ENCODE measurements around the gene OOSP1. TPM values are rescaled to one million over a fixed set of nuclear protein-coding genes. Genes with fewer than 3 reads are reported as not detected.

The OOSP1 gene
- total RNA-seq, 1 donor from 2014 or later: not detected

GRCh38 chr11:59918987-59919589, 19.1 kb upstream of the OOSP1 start:
- no peak overlapping the region for H3K4me3 Mint-ChIP-seq
- DNase-seq: no peak
- H3K9me3 Mint-ChIP-seq: peaks cover 38% of the 10 kb centered on the region

GRCh38 chr11:59923813-59924212, 14.4 kb upstream of the OOSP1 start:
- H3K4me1 Mint-ChIP-seq: no peaks in the 10 kb centered on the region
- ATAC-seq (ENCODE audit: low read depth): no peak
- no peak for DNase-seq
- H3K36me3 Mint-ChIP-seq (ENCODE audit: low read depth): peaks cover 14% of the 10 kb centered on the region
- H3K9me3 Mint-ChIP-seq: peaks cover 63% of the 10 kb centered on the region
- intact Hi-C loops (cut with micrococcal nuclease): no loop called here
- H3K4me3 Mint-ChIP-seq: no peak overlapping the region
- ChIA-PET POLR2A (no interaction called here), CTCF (no interaction called here)
- H3K27ac Mint-ChIP-seq: no peak overlapping the region
- peaks cover 5% of the 10 kb centered on the region for H3K27me3 Mint-ChIP-seq
- TF ChIP-seq CTCF (IDR thresholded peaks at IDR 0.05): no peak

More at GRCh38 chr11:59918987-59919589, 19.1 kb upstream of the OOSP1 start:
- intact Hi-C loops (cut with micrococcal nuclease): no loop called here
- TF ChIP-seq CTCF (IDR thresholded peaks at IDR 0.05): no peak
- Mint-ChIP-seq H3K27ac (no peak overlapping the region), H3K36me3 (ENCODE audit: low read depth) (peaks cover 10% of the 10 kb centered on the region), H3K27me3 (peaks cover 3% of the 10 kb centered on the region), H3K4me1 (no peaks in the 10 kb centered on the region)
- no peak for ATAC-seq (ENCODE audit: low read depth)
- POLR2A ChIA-PET: no interaction called here
- CTCF ChIA-PET: no interaction called here

GRCh38 chr11:59931688-59932087, 6.5 kb upstream of the OOSP1 start:
- peaks cover 6% of the 10 kb centered on the region for H3K27me3 Mint-ChIP-seq
- CTCF ChIA-PET: no interaction called here
- POLR2A ChIA-PET: no interaction called here

GRCh38 chr11:59938718-59939117, 486 bp downstream of the OOSP1 start:
- H3K4me3 Mint-ChIP-seq: no peak overlapping the region
- POLR2A ChIA-PET: no interaction called here
- TF ChIP-seq CTCF (IDR thresholded peaks at IDR 0.05): no peak
- DNase-seq (no peak), ATAC-seq (ENCODE audit: low read depth) (no peak)
- H3K4me1 Mint-ChIP-seq: no peaks in the 10 kb centered on the region
- H3K36me3 Mint-ChIP-seq (ENCODE audit: low read depth): no peaks in the 10 kb centered on the region
- CTCF ChIA-PET: no interaction called here
- intact Hi-C loops (cut with micrococcal nuclease): no loop called here
- H3K9me3 Mint-ChIP-seq: peaks cover 2% of the 10 kb centered on the region
- no peak overlapping the region for H3K27ac Mint-ChIP-seq
- peaks cover 6% of the 10 kb centered on the region for H3K27me3 Mint-ChIP-seq

More at GRCh38 chr11:59931688-59932087, 6.5 kb upstream of the OOSP1 start:
- no peak for ATAC-seq (ENCODE audit: low read depth)
- Mint-ChIP-seq H3K9me3 (peaks cover 30% of the 10 kb centered on the region), H3K36me3 (ENCODE audit: low read depth) (no peaks in the 10 kb centered on the region), H3K4me3 (no peak overlapping the region), H3K4me1 (no peaks in the 10 kb centered on the region), H3K27ac (no peak overlapping the region)
- no peak for TF ChIP-seq CTCF (IDR thresholded peaks at IDR 0.05)
- intact Hi-C loops (cut with micrococcal nuclease): no loop called here
- no peak for DNase-seq

- peaks cover 2% of the 10 kb centered on the region for H3K9me3 Mint-ChIP-seq
- no peak overlapping the region for H3K27ac Mint-ChIP-seq
- ChIA-PET POLR2A (no interaction called here), CTCF (no interaction called here)
- no peak for ATAC-seq (ENCODE audit: low read depth)
- TF ChIP-seq CTCF (IDR thresholded peaks at IDR 0.05): no peak
- intact Hi-C loops (cut with micrococcal nuclease): no loop called here
- H3K36me3 Mint-ChIP-seq (ENCODE audit: low read depth): no peaks in the 10 kb centered on the region
- H3K27me3 Mint-ChIP-seq: peaks cover 12% of the 10 kb centered on the region
- no peaks in the 10 kb centered on the region for H3K4me1 Mint-ChIP-seq
- no peak overlapping the region for H3K4me3 Mint-ChIP-seq
- no peak for DNase-seq
Observed at GRCh38 chr11:59939482-59939881, 1.2 kb downstream of the OOSP1 start.

All from activated B cell treated with CpG ODN at 0.5 μM for 24 hours (primary cell).